GM12864 (cell line): ENCODE results near the gene PGAP1.

ENCODE experiments used
- DNase-seq: peaks from one replicate; pipeline ENCODE4 v3.0.0-alpha.2; 2011; ENCODE audit warnings: low read depth
- H3K4me3 ChIP-seq: 2 replicates; pipeline ENCODE4 v1.5.1; 2011; ENCODE audit warnings: mild to moderate bottlenecking, low read depth, low read length, control low read depth
- TF ChIP-seq, protein P1 (sequence below): IDR thresholded peaks from 2 replicates; pipeline ENCODE4 v1.5.1; 2011; ENCODE audit warnings: low read depth, mild to moderate bottlenecking, moderate library complexity, low read length, control low read depth, inconsistent platforms; ENCODE audit errors: missing control alignments

PGAP1 gene, protein sequence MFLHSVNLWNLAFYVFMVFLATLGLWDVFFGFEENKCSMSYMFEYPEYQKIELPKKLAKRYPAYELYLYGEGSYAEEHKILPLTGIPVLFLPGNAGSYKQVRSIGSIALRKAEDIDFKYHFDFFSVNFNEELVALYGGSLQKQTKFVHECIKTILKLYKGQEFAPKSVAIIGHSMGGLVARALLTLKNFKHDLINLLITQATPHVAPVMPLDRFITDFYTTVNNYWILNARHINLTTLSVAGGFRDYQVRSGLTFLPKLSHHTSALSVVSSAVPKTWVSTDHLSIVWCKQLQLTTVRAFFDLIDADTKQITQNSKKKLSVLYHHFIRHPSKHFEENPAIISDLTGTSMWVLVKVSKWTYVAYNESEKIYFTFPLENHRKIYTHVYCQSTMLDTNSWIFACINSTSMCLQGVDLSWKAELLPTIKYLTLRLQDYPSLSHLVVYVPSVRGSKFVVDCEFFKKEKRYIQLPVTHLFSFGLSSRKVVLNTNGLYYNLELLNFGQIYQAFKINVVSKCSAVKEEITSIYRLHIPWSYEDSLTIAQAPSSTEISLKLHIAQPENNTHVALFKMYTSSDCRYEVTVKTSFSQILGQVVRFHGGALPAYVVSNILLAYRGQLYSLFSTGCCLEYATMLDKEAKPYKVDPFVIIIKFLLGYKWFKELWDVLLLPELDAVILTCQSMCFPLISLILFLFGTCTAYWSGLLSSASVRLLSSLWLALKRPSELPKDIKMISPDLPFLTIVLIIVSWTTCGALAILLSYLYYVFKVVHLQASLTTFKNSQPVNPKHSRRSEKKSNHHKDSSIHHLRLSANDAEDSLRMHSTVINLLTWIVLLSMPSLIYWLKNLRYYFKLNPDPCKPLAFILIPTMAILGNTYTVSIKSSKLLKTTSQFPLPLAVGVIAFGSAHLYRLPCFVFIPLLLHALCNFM

DNA sequence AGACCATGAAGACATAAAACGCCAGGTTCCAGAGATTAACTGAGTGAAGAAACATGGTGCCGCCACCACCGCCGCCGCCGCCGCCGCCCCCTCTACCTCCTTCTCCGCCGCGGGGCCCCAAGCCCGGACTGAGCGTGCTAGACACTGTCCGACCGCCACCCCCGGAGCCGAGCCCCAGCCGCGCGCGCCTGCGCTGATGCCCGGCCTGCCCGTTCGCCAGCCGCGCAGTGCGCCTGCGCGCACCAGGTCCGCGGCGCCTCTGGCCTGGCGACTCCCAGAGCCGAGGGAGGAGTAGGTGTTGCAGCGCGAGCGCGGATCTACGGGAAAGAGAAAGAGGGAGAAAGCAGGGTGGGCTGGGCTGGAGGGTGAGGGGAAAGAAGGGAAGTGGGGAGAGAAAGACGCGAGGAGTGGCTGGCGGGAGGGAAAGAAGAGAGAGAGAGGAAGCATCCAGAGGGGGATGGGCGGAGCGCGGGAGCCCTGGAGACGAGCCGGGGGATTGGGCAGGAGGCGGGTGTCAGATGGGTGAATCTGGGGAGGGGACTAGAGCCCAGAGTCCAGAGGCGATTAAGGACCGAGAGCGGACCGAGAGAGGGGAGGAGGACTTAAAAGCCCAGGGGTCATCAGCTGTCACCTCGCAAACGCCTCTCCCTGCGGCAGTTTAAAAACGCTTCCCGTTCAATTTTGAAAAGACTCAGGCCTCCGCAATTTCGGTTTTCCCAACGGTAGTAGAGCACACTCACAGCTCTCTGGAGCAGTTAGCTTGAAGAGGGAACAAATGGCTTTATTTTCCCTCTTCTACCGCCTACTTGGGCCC lies at the start of gene PGAP1:
TSS of gene PGAP1 (minus strand) at position 146 of the 814 bp plus-strand sequence. CDS start at position 55, 91 bp downstream.
- DNase-seq = peak; percentile 44
- TF ChIP-seq, protein P1, sequence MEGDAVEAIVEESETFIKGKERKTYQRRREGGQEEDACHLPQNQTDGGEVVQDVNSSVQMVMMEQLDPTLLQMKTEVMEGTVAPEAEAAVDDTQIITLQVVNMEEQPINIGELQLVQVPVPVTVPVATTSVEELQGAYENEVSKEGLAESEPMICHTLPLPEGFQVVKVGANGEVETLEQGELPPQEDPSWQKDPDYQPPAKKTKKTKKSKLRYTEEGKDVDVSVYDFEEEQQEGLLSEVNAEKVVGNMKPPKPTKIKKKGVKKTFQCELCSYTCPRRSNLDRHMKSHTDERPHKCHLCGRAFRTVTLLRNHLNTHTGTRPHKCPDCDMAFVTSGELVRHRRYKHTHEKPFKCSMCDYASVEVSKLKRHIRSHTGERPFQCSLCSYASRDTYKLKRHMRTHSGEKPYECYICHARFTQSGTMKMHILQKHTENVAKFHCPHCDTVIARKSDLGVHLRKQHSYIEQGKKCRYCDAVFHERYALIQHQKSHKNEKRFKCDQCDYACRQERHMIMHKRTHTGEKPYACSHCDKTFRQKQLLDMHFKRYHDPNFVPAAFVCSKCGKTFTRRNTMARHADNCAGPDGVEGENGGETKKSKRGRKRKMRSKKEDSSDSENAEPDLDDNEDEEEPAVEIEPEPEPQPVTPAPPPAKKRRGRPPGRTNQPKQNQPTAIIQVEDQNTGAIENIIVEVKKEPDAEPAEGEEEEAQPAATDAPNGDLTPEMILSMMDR = no peak
- peak within 1 kb of the TSS; percentile 70 for H3K4me3 ChIP-seq

DNA sequence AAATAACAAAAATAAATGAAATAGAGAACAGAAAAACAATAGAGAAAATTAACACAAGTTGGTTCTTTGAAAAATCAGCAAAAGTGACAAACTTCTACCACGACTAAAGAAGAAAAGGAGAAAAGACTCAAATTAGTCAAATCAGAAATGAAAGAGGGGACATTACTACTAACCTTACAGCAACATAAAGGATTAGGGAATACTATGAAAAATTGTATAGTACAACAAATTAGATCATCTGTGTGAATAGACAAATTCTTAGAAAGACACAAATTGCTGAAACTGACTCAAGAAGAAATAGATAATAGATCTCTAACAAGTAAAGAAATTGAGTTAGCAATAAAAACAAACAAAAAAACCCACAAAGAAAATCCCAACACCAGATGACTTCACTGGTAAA lies 48.5 kb upstream of the PGAP1 start:
- no peak overlapping the region for H3K4me3 ChIP-seq
- DNase-seq = no peak
- TF ChIP-seq, protein P1 = no peak

DNA sequence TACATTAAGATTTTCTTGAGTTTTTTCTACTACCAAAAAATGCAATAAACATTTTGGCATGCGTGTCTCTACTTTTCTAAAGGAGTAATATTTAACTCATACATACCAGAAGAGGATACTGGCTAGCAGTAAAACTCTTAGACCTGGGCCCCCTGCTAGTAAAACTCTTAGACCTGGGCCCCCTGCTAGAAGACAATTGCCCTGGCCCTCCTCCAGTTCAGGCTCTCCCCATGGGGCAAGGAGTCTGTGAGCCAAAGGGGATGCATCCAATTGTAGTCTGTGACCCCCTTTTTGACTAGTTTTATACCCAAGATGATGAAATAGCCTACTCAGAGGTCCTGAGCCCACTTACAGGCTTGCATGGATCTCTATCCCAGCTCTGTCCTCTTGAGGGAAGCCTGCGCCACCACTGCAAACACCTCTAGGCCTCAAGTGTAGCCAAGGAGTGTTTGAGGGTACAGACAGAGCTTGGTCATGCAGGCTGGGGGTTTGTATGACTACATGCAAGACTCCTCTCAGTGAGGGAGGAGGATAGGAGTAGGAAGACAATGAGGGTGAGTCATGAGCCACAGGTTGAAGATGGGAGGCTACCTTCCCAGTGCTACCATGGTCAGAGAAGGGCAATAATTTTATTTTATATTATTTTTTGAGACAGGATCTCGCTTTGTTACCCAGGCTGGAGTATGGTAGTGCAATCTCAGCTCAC lies 45.2 kb upstream of the PGAP1 start:
- H3K4me3 ChIP-seq = no peak overlapping the region

DNA sequence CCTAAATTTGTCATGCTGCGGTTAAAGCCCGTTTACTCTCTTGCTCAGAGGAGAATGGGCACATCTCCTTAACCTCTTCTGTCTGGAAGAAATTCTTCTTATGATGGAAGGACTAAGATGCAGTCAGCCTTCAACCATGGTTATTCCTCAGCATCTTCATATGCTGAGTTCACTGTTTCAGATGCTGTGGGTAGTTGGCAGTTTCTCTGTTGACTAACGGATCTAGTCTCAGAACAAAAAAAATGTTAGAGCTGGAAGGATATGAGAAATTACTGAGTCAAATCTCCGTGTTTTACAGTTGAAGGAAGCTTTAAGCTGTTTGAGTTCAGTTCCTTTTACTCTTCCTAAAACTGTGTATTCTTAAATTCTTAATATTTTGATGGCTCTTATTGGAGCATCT lies 43.6 kb upstream of the PGAP1 start:
- TF ChIP-seq, protein P1 = no peak
- no peak for DNase-seq

More for the DNA sequence above, 45.2 kb upstream of the PGAP1 start:
- TF ChIP-seq, protein P1 = no peak
- DNase-seq = no peak

DNA sequence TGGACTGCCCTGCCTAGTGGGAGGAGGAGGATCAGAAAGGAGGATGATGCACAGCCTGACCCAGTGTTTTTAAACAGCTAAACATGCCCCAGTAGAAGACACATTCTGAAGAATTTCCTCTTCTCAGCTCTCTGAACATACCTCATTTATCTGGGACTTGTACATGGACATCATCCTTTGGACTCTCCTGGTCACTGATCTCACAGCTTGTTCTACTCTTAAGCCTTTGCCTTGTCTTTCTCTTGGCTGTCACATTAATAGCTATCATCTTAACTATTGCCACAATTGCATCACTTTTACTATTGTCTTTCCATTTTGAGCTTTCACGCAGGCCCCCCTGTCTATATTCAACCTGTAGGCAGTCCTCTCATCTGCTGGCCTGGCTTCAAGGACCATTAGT lies 42.0 kb upstream of the PGAP1 start:
- TF ChIP-seq, protein P1 = no peak
- no peak for DNase-seq
- no peak overlapping the region for H3K4me3 ChIP-seq

More for the DNA sequence above, 43.6 kb upstream of the PGAP1 start:
- H3K4me3 ChIP-seq = no peak overlapping the region

DNA sequence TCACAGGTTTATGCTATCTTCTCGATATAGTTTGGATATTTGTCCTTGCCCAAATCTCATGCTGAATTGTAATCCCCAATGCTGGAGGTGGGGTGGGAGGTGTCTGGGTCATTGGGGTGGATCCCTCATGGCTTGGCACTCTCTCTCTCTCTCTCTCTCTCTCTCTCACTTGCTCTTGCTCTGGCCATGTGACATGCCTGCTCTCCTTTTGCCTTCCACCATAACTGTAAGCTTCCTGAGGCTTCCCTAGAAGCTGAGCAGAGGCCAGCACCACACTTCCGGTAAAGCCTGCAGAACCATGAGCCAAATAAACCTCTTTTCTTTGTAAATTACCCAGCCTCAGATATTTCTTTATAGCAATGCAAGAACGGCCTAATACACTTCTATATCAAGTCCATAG lies 41.3 kb upstream of the PGAP1 start:
- TF ChIP-seq, protein P1 = no peak
- DNase-seq = no peak
- H3K4me3 ChIP-seq = no peak overlapping the region
